Cerebellar nuclear complex (tissue), 1 donor: ENCODE measurements around the gene NT5M.

ENCODE experiments used
- DNase-seq, 2 experiments: peaks; one replicate each; lab custom pipeline; 2025; lab: John Stamatoyannopoulos, UW

NT5M gene

GRCh38 chr17:17355426-17355825, 52.3 kb downstream of the NT5M start:
- DNase-seq = no peak

- peak in 1 of 2 experiments; percentile 40 for DNase-seq
Measured at GRCh38 chr17:17356149-17356930, 53.2 kb downstream of the NT5M start.

- no peak for DNase-seq
Measured at GRCh38 chr17:17356931-17357270, 53.7 kb downstream of the NT5M start.

- DNase-seq = no peak
Measured at GRCh38 chr17:17358060-17358751, 55.0 kb downstream of the NT5M start.

- DNase-seq = no peak
Measured at GRCh38 chr17:17358866-17359265, 55.7 kb downstream of the NT5M start.

- DNase-seq = no peak
Measured at GRCh38 chr17:17359271-17359670, 56.1 kb downstream of the NT5M start.

- DNase-seq = no peak
Measured at GRCh38 chr17:17360087-17360730, 57.0 kb downstream of the NT5M start.

- no peak for DNase-seq
Measured at GRCh38 chr17:17361543-17361866, 58.3 kb downstream of the NT5M start.

GRCh38 chr17:17361867-17362539, 58.8 kb downstream of the NT5M start:
- no peak for DNase-seq

- no peak for DNase-seq
Measured at GRCh38 chr17:17362540-17362930, 59.4 kb downstream of the NT5M start.

- no peak for DNase-seq
Measured at GRCh38 chr17:17363638-17364337, 60.6 kb downstream of the NT5M start.

- DNase-seq = no peak
Measured at GRCh38 chr17:17364338-17364667, 61.1 kb downstream of the NT5M start.

- no peak for DNase-seq
Measured at GRCh38 chr17:17365476-17366110, 62.4 kb downstream of the NT5M start.

- DNase-seq = no peak
Measured at GRCh38 chr17:17366235-17366634, 63.1 kb downstream of the NT5M start.

GRCh38 chr17:17366941-17367875, 64.0 kb downstream of the NT5M start:
- DNase-seq = no peak

GRCh38 chr17:17367931-17368330, 64.8 kb downstream of the NT5M start:
- DNase-seq = no peak

- DNase-seq = no peak
Measured at GRCh38 chr17:17370711-17371110, 67.5 kb downstream of the NT5M start.

GRCh38 chr17:17372856-17373520, 69.8 kb downstream of the NT5M start:
- DNase-seq = no peak

- no peak for DNase-seq
Measured at GRCh38 chr17:17375841-17376240, 72.7 kb downstream of the NT5M start.

GRCh38 chr17:17376362-17376761, 73.2 kb downstream of the NT5M start:
- no peak for DNase-seq
